Neural cell (in vitro differentiated cells): ENCODE results near the gene GFRA1. TPM values are rescaled to one million over a fixed set of nuclear protein-coding genes. Genes with fewer than 3 reads are reported as not detected.

Source experiments
- H2AFZ ChIP-seq: fragments of 200-600, 300-800 bp; sonication (generic), shearing (Covaris generic); 2 replicates; pipeline ENCODE4 v1.6.0; 2014; ENCODE audit warnings: low read depth, mild to moderate bottlenecking, antibody characterized with exemption, low read length, moderate library complexity
- H3F3A ChIP-seq: fragments of 200-600 bp; shearing (Covaris generic); 2 replicates; pipeline ENCODE4 v1.6.1; 2016; ENCODE audit warnings: mild to moderate bottlenecking, moderate library complexity, mixed read lengths, antibody characterized with exemption, low read length; ENCODE audit not compliant: insufficient read depth, poor library complexity, severe bottlenecking
- H3K27ac ChIP-seq: fragments of 200-600, 300-800 bp; sonication (generic), shearing (Covaris generic); 2 replicates; pipeline ENCODE4 v1.5.1; 2014; ENCODE audit warnings: mild to moderate bottlenecking, low read length, moderate library complexity
- H3K27me3 ChIP-seq: fragments of 300-800, 200-600 bp; sonication (generic), shearing (Covaris generic); 2 replicates; pipeline ENCODE4 v1.6.0; 2014; ENCODE audit warnings: mild to moderate bottlenecking, low read depth, low read length, moderate library complexity; ENCODE audit not compliant: insufficient read depth
- H3K36me3 ChIP-seq: fragments of 300-800, 200-600 bp; sonication (generic), shearing (Covaris generic); 2 replicates; pipeline ENCODE4 v1.5.1; 2014; ENCODE audit warnings: mild to moderate bottlenecking, antibody characterized with exemption, low read length, moderate library complexity; ENCODE audit not compliant: insufficient read depth
- H3K4me2 ChIP-seq: fragments of 300-800, 200-600 bp; sonication (generic), shearing (Covaris generic); 2 replicates; pipeline ENCODE4 v1.6.0; 2014; ENCODE audit warnings: mild to moderate bottlenecking, low read length
- H3K4me3 ChIP-seq: fragments of 300-800, 200-600 bp; sonication (generic), shearing (Covaris generic); 2 replicates; pipeline ENCODE4 v1.5.1; 2014; ENCODE audit warnings: mild to moderate bottlenecking, low read length, moderate library complexity
- H3K79me2 ChIP-seq: fragments of 200-600 bp; shearing (Covaris generic); replicated peaks from 2 replicates; pipeline ENCODE4 v1.6.0; 2014; ENCODE audit warnings: mild to moderate bottlenecking, low read length, moderate library complexity; ENCODE audit not compliant: insufficient read depth
- H3K9ac ChIP-seq: fragments of 300-800, 200-600 bp; sonication (generic), shearing (Covaris generic); 2 replicates; pipeline ENCODE4 v1.6.1; 2016; ENCODE audit warnings: mild to moderate bottlenecking, low read length, mixed read lengths
- H3K9me2 ChIP-seq: fragments of 200-600 bp; shearing (Covaris generic); 2 replicates; pipeline ENCODE4 v1.6.1; 2016; ENCODE audit warnings: mild to moderate bottlenecking, low read length, mixed read lengths; ENCODE audit not compliant: insufficient read depth
- H3K9me3 ChIP-seq: fragments of 200-600, 300-800 bp; sonication (generic), shearing (Covaris generic); 2 replicates; pipeline ENCODE4 v1.6.1; 2016; ENCODE audit warnings: mild to moderate bottlenecking, mixed run types, low read length, moderate library complexity, mixed read lengths
- H4K20me1 ChIP-seq: fragments of 200-600 bp; shearing (Covaris generic); 2 replicates; pipeline ENCODE4 v1.6.1; 2016; ENCODE audit warnings: mild to moderate bottlenecking, mixed run types; ENCODE audit not compliant: insufficient read depth
- EP300 ChIP-seq: fragments of 450-650 bp; conservative IDR thresholded peaks from 2 replicates; pipeline ENCODE4 v1.6.1; 2014; ENCODE audit warnings: antibody characterized with exemption, mild to moderate bottlenecking, moderate library complexity; ENCODE audit not compliant: poor library complexity, severe bottlenecking
- EZH2 ChIP-seq: fragments of 200-600, 300-800 bp; shearing (Covaris generic), sonication (generic); IDR thresholded peaks from 2 replicates; pipeline ENCODE4 v1.6.1; 2014; ENCODE audit warnings: antibody characterized with exemption, low read length, borderline replicate concordance, mild to moderate bottlenecking; ENCODE audit not compliant: insufficient read depth, poor library complexity, severe bottlenecking
- MXI1 ChIP-seq: fragments of 450-650 bp; conservative IDR thresholded peaks from 2 replicates; pipeline ENCODE4 v1.6.1; 2014; ENCODE audit warnings: antibody characterized with exemption, mild to moderate bottlenecking; ENCODE audit not compliant: poor library complexity, severe bottlenecking
- POLR2AphosphoS5 ChIP-seq: IDR thresholded peaks from 2 replicates; pipeline ENCODE4 v1.6.1; 2012
- RAD21 ChIP-seq: fragments of 450-650 bp; conservative IDR thresholded peaks from 2 replicates; pipeline ENCODE4 v1.6.1; 2014; ENCODE audit warnings: antibody characterized with exemption, mild to moderate bottlenecking, moderate library complexity
- SMC3 ChIP-seq: fragments of 450-650 bp; conservative IDR thresholded peaks from 2 replicates; pipeline ENCODE4 v1.6.1; 2014; ENCODE audit warnings: antibody characterized with exemption, mild to moderate bottlenecking, moderate library complexity; ENCODE audit not compliant: poor library complexity
- TAF1 ChIP-seq: IDR thresholded peaks from 2 replicates; pipeline ENCODE4 v1.6.1; 2012; ENCODE audit warnings: low read depth
- polyA plus RNA-seq: library from polyadenylated mRNA; depleted of rRNA; stranded (reverse); fragments of >200 nt; gene quantifications from 2 replicates; pipeline ENCODE4 v1.2.3, GENCODE V29; 2014
- TF ChIP-seq, protein P1 (sequence below): fragments of 450-650 bp; IDR thresholded peaks from 2 replicates; pipeline ENCODE4 v1.5.1; 2014; ENCODE audit warnings: antibody characterized with exemption, mild to moderate bottlenecking, moderate library complexity; ENCODE audit not compliant: poor library complexity, severe bottlenecking
- TF ChIP-seq, protein P2 (sequence below): IDR thresholded peaks from 2 replicates; pipeline ENCODE4 v1.6.1; 2012; ENCODE audit warnings: borderline replicate concordance

GFRA1 gene
- polyA plus RNA-seq, 1 donor from 2014 or later = 2.3 TPM

DNA sequence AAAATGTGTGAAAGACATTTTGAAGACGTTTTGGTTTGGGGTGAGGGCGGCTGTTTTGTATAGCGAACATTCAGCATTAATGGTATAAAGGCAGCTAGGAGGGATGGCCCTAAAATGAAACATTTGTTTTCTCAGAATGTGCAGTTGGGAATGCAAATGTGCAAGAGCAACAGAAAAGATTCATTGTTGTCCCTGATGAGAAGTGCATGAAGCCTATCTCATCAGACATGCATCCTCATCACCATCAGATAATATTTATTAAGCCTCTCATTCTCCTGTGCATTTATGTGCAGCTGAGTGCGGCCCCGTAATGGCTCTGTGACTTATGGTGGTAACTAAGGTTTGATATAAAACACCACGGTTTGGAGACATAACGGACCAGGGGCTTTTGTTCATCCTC, 199.5 kb downstream of the GFRA1 start:
- H3K9me2 ChIP-seq = no peaks in the 10 kb centered on the region
- H2AFZ ChIP-seq = no peak overlapping the region
- H3F3A ChIP-seq = no peaks in the 10 kb centered on the region
- no peaks in the 10 kb centered on the region for H3K36me3 ChIP-seq
- H3K9ac ChIP-seq = no peak overlapping the region
- TF ChIP-seq TAF1 = no peak
- no peak for TF ChIP-seq RAD21
- TF ChIP-seq, protein P1, sequence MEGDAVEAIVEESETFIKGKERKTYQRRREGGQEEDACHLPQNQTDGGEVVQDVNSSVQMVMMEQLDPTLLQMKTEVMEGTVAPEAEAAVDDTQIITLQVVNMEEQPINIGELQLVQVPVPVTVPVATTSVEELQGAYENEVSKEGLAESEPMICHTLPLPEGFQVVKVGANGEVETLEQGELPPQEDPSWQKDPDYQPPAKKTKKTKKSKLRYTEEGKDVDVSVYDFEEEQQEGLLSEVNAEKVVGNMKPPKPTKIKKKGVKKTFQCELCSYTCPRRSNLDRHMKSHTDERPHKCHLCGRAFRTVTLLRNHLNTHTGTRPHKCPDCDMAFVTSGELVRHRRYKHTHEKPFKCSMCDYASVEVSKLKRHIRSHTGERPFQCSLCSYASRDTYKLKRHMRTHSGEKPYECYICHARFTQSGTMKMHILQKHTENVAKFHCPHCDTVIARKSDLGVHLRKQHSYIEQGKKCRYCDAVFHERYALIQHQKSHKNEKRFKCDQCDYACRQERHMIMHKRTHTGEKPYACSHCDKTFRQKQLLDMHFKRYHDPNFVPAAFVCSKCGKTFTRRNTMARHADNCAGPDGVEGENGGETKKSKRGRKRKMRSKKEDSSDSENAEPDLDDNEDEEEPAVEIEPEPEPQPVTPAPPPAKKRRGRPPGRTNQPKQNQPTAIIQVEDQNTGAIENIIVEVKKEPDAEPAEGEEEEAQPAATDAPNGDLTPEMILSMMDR = no peak
- H3K4me2 ChIP-seq = no peak overlapping the region
- no peaks in the 10 kb centered on the region for H4K20me1 ChIP-seq
- peak overlapping the region; percentile 61 for H3K27ac ChIP-seq
- H3K79me2 ChIP-seq = no peaks in the 10 kb centered on the region
- no peaks in the 10 kb centered on the region for H3K9me3 ChIP-seq
- no peaks in the 10 kb centered on the region for H3K27me3 ChIP-seq
- peak overlapping the region; percentile 30 for H3K4me3 ChIP-seq

DNA sequence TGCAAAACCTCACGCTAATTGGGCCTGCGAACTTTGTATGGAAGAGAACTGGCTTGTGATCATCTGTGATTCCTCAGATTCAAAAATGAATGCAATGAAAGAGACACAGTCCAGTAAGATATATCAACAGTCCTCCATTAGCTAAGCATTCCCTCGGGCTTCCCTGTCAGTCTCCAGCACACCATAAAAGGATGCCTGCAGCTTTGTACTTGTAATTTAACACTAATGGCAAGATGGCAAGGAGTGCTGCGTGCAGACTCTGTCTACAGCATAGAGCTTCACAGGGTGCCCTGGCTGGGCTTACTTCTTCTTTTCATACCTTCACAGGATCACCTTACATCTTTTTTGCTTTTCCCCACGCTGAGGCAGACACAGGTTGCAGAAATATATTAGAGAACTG, 200.0 kb downstream of the GFRA1 start:
- H2AFZ ChIP-seq = no peak overlapping the region
- no peaks in the 10 kb centered on the region for H4K20me1 ChIP-seq
- H3K79me2 ChIP-seq = no peaks in the 10 kb centered on the region
- TF ChIP-seq, protein P1 = no peak
- TF ChIP-seq RAD21 (no peak), SMC3 (no peak), TAF1 (no peak), EP300 (peak; percentile 57), MXI1 (no peak), POLR2AphosphoS5 (peak; percentile 80), EZH2 (no peak)
- TF ChIP-seq, protein P2, sequence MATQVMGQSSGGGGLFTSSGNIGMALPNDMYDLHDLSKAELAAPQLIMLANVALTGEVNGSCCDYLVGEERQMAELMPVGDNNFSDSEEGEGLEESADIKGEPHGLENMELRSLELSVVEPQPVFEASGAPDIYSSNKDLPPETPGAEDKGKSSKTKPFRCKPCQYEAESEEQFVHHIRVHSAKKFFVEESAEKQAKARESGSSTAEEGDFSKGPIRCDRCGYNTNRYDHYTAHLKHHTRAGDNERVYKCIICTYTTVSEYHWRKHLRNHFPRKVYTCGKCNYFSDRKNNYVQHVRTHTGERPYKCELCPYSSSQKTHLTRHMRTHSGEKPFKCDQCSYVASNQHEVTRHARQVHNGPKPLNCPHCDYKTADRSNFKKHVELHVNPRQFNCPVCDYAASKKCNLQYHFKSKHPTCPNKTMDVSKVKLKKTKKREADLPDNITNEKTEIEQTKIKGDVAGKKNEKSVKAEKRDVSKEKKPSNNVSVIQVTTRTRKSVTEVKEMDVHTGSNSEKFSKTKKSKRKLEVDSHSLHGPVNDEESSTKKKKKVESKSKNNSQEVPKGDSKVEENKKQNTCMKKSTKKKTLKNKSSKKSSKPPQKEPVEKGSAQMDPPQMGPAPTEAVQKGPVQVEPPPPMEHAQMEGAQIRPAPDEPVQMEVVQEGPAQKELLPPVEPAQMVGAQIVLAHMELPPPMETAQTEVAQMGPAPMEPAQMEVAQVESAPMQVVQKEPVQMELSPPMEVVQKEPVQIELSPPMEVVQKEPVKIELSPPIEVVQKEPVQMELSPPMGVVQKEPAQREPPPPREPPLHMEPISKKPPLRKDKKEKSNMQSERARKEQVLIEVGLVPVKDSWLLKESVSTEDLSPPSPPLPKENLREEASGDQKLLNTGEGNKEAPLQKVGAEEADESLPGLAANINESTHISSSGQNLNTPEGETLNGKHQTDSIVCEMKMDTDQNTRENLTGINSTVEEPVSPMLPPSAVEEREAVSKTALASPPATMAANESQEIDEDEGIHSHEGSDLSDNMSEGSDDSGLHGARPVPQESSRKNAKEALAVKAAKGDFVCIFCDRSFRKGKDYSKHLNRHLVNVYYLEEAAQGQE = peak; percentile 38
- H3K9ac ChIP-seq = no peak overlapping the region
- no peaks in the 10 kb centered on the region for H3K36me3 ChIP-seq
- no peaks in the 10 kb centered on the region for H3F3A ChIP-seq
- no peaks in the 10 kb centered on the region for H3K27me3 ChIP-seq
- H3K4me2 ChIP-seq = no peak overlapping the region
- peak overlapping the region; percentile 61 for H3K27ac ChIP-seq
- H3K9me2 ChIP-seq = no peaks in the 10 kb centered on the region
- H3K4me3 ChIP-seq = peak overlapping the region; percentile 30
- no peaks in the 10 kb centered on the region for H3K9me3 ChIP-seq
